HEK293 (cell line): ENCODE measurements around the gene DSCAM.

Source experiments
- ZFP69B ChIP-seq: fragments of 450-650 bp; formaldehyde crosslinking; IDR thresholded peaks from 2 replicates; pipeline ENCODE4 v1.5.1; 2016; ENCODE audit warnings: missing biosample characterization, missing genetic modification characterization
- ZNF175 ChIP-seq: fragments of 450-650 bp; formaldehyde crosslinking; IDR thresholded peaks from 2 replicates; pipeline ENCODE4 v1.5.1; 2016; ENCODE audit warnings: missing biosample characterization, missing genetic modification characterization
- ZNF513 ChIP-seq: fragments of 450-650 bp; IDR thresholded peaks from 2 replicates; pipeline ENCODE4 v1.5.1; 2018; ENCODE audit warnings: missing biosample characterization, missing genetic modification characterization

- TF ChIP-seq ZNF513, result no peak
- TF ChIP-seq ZFP69B, result no peak
- no peak for TF ChIP-seq ZNF175
Observed at GRCh38 chr21:40719615-40720014, 127.3 kb downstream of the DSCAM start.
